Breast epithelium (tissue), 3 donors: ENCODE data around the gene ZSCAN26.

Source experiments
- POLR2A ChIP-seq: fragments of 450-650 bp; IDR thresholded peaks from one replicate; pipeline ENCODE4 v1.6.1; 2016; ENCODE audit warnings: antibody characterized with exemption, mild to moderate bottlenecking, moderate library complexity
- POLR2AphosphoS5 ChIP-seq, 3 donors: sonication (generic); formaldehyde crosslinking; IDR thresholded peaks; one replicate each; pipeline ENCODE4 v1.6.1; 2017; ENCODE audit warnings: antibody characterized with exemption in 3 of 3

DNA sequence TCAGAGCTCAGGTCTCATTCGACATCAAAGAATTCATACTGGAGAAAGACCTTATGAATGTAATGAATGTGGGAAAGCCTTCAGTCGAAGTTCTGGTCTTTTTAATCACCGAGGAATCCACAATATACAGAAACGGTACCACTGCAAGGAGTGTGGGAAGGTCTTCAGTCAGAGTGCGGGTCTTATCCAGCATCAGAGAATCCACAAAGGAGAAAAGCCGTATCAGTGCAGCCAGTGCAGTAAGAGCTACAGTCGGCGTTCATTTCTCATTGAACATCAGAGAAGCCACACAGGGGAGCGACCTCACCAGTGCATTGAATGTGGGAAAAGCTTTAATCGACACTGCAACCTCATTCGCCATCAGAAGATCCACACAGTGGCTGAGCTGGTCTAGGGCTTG, 34.2 kb upstream of the ZSCAN26 start:
- TF ChIP-seq POLR2AphosphoS5 (IDR thresholded peaks at IDR 0.05) (no peak), POLR2A (no peak)
